SJCRH30 (cell line): ENCODE data around the gene NEUROD1. TPM values are rescaled to one million over a fixed set of nuclear protein-coding genes. Genes with fewer than 3 reads are reported as not detected.

Experiments
- DNase-seq, 2 experiments: peaks; one replicate each; pipeline ENCODE4 v3.0.0-alpha.2; 2015 to 2020
- H3K27ac ChIP-seq: fragments of 250-450 bp; sonication (Bioruptor Pico); 2 replicates; pipeline ENCODE4 v1.5.1; 2020; ENCODE audit warnings: mild to moderate bottlenecking, moderate library complexity
- H3K27me3 ChIP-seq: fragments of 250-450 bp; sonication (Bioruptor Pico); 2 replicates; pipeline ENCODE4 v1.5.1; 2020; ENCODE audit warnings: mild to moderate bottlenecking, moderate library complexity
- H3K36me3 ChIP-seq: fragments of 250-450 bp; sonication (Bioruptor Pico); 2 replicates; pipeline ENCODE4 v1.5.1; 2020; ENCODE audit warnings: mild to moderate bottlenecking, moderate library complexity
- H3K4me1 ChIP-seq: fragments of 250-450 bp; sonication (Bioruptor Pico); 2 replicates; pipeline ENCODE4 v1.5.1; 2020; ENCODE audit warnings: mild to moderate bottlenecking, moderate library complexity
- H3K4me3 ChIP-seq: fragments of 250-450 bp; sonication (Bioruptor Pico); 2 replicates; pipeline ENCODE4 v1.5.1; 2020; ENCODE audit warnings: mild to moderate bottlenecking, moderate library complexity
- H3K9me3 ChIP-seq: fragments of 250-450 bp; sonication (Bioruptor Pico); replicated peaks from 2 replicates; pipeline ENCODE4 v1.5.1; 2020; ENCODE audit warnings: mild to moderate bottlenecking, moderate library complexity
- total RNA-seq: library from RNA; depleted of rRNA; stranded (reverse); fragments of >200 nt; shearing (Covaris generic); gene quantifications from 2 replicates; pipeline ENCODE4 v1.2.3, GENCODE V29; 2014; rRNA removed

The NEUROD1 gene
- total RNA-seq, 1 experiment from 2014 or later, result not detected

- no peak overlapping the region for H3K4me3 ChIP-seq
- H3K27ac ChIP-seq, result no peak overlapping the region
- no peaks in the 10 kb centered on the region for H3K9me3 ChIP-seq
- DNase-seq, result no peak
- H3K4me1 ChIP-seq, result peaks cover 8% of the 10 kb centered on the region; the same call in 1 of the 2 replicates
- no peaks in the 10 kb centered on the region for H3K36me3 ChIP-seq
- H3K27me3 ChIP-seq, result no peaks in the 10 kb centered on the region
Measured at GRCh38 chr2:181632733-181633401, 47.5 kb downstream of the NEUROD1 start.

GRCh38 chr2:181628590-181629585 lies 51.4 kb downstream of the NEUROD1 start:
- Histone ChIP-seq H3K36me3 (no peaks in the 10 kb centered on the region), H3K9me3 (no peaks in the 10 kb centered on the region), H3K27ac (no peak overlapping the region), H3K27me3 (no peaks in the 10 kb centered on the region), H3K4me3 (no peak overlapping the region), H3K4me1 (peaks cover 3% of the 10 kb centered on the region; the same call in 1 of the 2 replicates)
- DNase-seq, result no peak

GRCh38 chr2:181627545-181627944 lies 52.8 kb downstream of the NEUROD1 start:
- no peak for DNase-seq
- Histone ChIP-seq H3K27me3 (no peaks in the 10 kb centered on the region), H3K27ac (no peak overlapping the region), H3K4me3 (no peak overlapping the region), H3K9me3 (no peaks in the 10 kb centered on the region), H3K36me3 (no peaks in the 10 kb centered on the region), H3K4me1 (no peaks in the 10 kb centered on the region)

- no peaks in the 10 kb centered on the region for H3K4me1 ChIP-seq
- H3K4me3 ChIP-seq, result no peak overlapping the region
- H3K27ac ChIP-seq, result no peak overlapping the region
- H3K9me3 ChIP-seq, result no peaks in the 10 kb centered on the region
- no peaks in the 10 kb centered on the region for H3K36me3 ChIP-seq
- no peak for DNase-seq
- no peaks in the 10 kb centered on the region for H3K27me3 ChIP-seq
Measured at GRCh38 chr2:181626671-181627070, 53.6 kb downstream of the NEUROD1 start.

Other genes with a start within 250 kb of the NEUROD1 start
- gene ITGA4, start 223.1 kb downstream of the NEUROD1 start, total RNA-seq, result 22.1 and 22.7 TPM in 2 replicates
- 0.05 TPM in 1 of 2 replicates, not detected in the other for gene CERKL, start 23.4 kb downstream of the NEUROD1 start, total RNA-seq
- 70.5 and 91.2 TPM in 2 replicates for gene ITPRID2, start 211.2 kb upstream of the NEUROD1 start, total RNA-seq